HG03520 (cell line): ENCODE data around the gene NEK2.
A peak's percentile ranks its signal among the peaks of the same experiment; 100 is the strongest.
"Not testable (repeated sequence)": the region's sequence is repeated elsewhere in the genome, so short reads cannot be mapped to it uniquely, and the experiment has no call there.

Source experiments
- ATAC-seq: cut with Tn5 transposase; IDR thresholded peaks from one replicate; pipeline ENCODE4 v1.9.1; 2021; ENCODE audit warnings: mild to moderate bottlenecking, moderate library complexity; ENCODE audit not compliant: unreplicated experiment

Gene NEK2

GRCh38 chr1:211634461-211634860 lies 41.0 kb downstream of the NEK2 start:
- ATAC-seq = no peak

- ATAC-seq = no peak
Observed at GRCh38 chr1:211633524-211633846, 41.9 kb downstream of the NEK2 start.

- no peak for ATAC-seq
Observed at GRCh38 chr1:211632808-211633523, 42.5 kb downstream of the NEK2 start.

GRCh38 chr1:211632117-211632807 lies 43.2 kb downstream of the NEK2 start:
- ATAC-seq = peak; percentile 50

- ATAC-seq = no peak
Observed at GRCh38 chr1:211631168-211631567, 44.3 kb downstream of the NEK2 start.

- no peak for ATAC-seq
Observed at GRCh38 chr1:211630236-211631081, 45.0 kb downstream of the NEK2 start.

- ATAC-seq = no peak
Observed at GRCh38 chr1:211628417-211628816, 47.0 kb downstream of the NEK2 start.

- ATAC-seq = no peak
Observed at GRCh38 chr1:211627259-211627658, 48.2 kb downstream of the NEK2 start.

GRCh38 chr1:211625866-211626265 lies 49.6 kb downstream of the NEK2 start:
- ATAC-seq = not testable (repeated sequence)

- no peak for ATAC-seq
Observed at GRCh38 chr1:211625040-211625439, 50.4 kb downstream of the NEK2 start.

GRCh38 chr1:211623515-211623914 lies 51.9 kb downstream of the NEK2 start:
- no peak for ATAC-seq

- ATAC-seq = no peak
Observed at GRCh38 chr1:211621447-211622198, 53.8 kb downstream of the NEK2 start.

GRCh38 chr1:211620097-211620496 lies 55.3 kb downstream of the NEK2 start:
- no peak for ATAC-seq

- no peak for ATAC-seq
Observed at GRCh38 chr1:211619033-211619996, 56.1 kb downstream of the NEK2 start.

GRCh38 chr1:211616965-211617297 lies 58.5 kb downstream of the NEK2 start:
- ATAC-seq = no peak

- no peak for ATAC-seq
Observed at GRCh38 chr1:211616231-211616964, 59.0 kb downstream of the NEK2 start.

GRCh38 chr1:211614615-211615014 lies 60.8 kb downstream of the NEK2 start:
- no peak for ATAC-seq

- ATAC-seq = no peak
Observed at GRCh38 chr1:211613951-211614350, 61.5 kb downstream of the NEK2 start.
